DMS153 treated with DMSO at 0.1 percent for 48 hours (cell line): ENCODE results near the gene CCDC30.

Source experiments
- DNase-seq: peaks from one replicate; lab custom pipeline; 2025; ENCODE audit not compliant: unreplicated experiment; lab: John Stamatoyannopoulos, UW

Gene CCDC30

GRCh38 chr1:42462828-42463763, at the start of gene CCDC30:
TSS of gene CCDC30 (plus strand) at chr1:42463286. CDS start at chr1:42480552, 17,266 bp downstream.
- peak; percentile 96 for DNase-seq

- DNase-seq, result no peak
These were observed 48.3 kb upstream of the CCDC30 start for GRCh38 chr1:42414551-42415496.

GRCh38 chr1:42417166-42417565, 45.9 kb upstream of the CCDC30 start:
- DNase-seq, result no peak

GRCh38 chr1:42418516-42418915, 44.6 kb upstream of the CCDC30 start:
- DNase-seq, result no peak

- peak; percentile 53 for DNase-seq
These were observed 43.8 kb upstream of the CCDC30 start for GRCh38 chr1:42419126-42419821.

GRCh38 chr1:42420121-42420520, 43.0 kb upstream of the CCDC30 start:
- no peak for DNase-seq

- peak; percentile 100 for DNase-seq
These were observed 42.0 kb upstream of the CCDC30 start for GRCh38 chr1:42420911-42421585.

GRCh38 chr1:42422737-42423136, 40.3 kb upstream of the CCDC30 start:
- peak; percentile 53 for DNase-seq

- DNase-seq, result peak; percentile 61
These were observed 39.4 kb upstream of the CCDC30 start for GRCh38 chr1:42423681-42424080.

- no peak for DNase-seq
These were observed 38.9 kb upstream of the CCDC30 start for GRCh38 chr1:42424201-42424600.

GRCh38 chr1:42427240-42427639, 35.8 kb upstream of the CCDC30 start:
- DNase-seq, result no peak

- DNase-seq, result no peak
These were observed 33.5 kb upstream of the CCDC30 start for GRCh38 chr1:42429603-42430002.

GRCh38 chr1:42430286-42431135, 32.6 kb upstream of the CCDC30 start:
- no peak for DNase-seq

GRCh38 chr1:42431514-42431913, 31.6 kb upstream of the CCDC30 start:
- no peak for DNase-seq

GRCh38 chr1:42432714-42433113, 30.4 kb upstream of the CCDC30 start:
- no peak for DNase-seq

- no peak for DNase-seq
These were observed 29.7 kb upstream of the CCDC30 start for GRCh38 chr1:42433369-42433768.

- no peak for DNase-seq
These were observed 28.7 kb upstream of the CCDC30 start for GRCh38 chr1:42434340-42434739.

- DNase-seq, result no peak
These were observed 23.1 kb upstream of the CCDC30 start for GRCh38 chr1:42439940-42440339.

- no peak for DNase-seq
These were observed 20.4 kb upstream of the CCDC30 start for GRCh38 chr1:42442662-42443061.

- no peak for DNase-seq
These were observed 13.8 kb upstream of the CCDC30 start for GRCh38 chr1:42449256-42449655.
